NK-92 (cell line): Measurements from ENCODE around the gene PCDHGB5.
"Not testable (repeated sequence)": the region's sequence is repeated elsewhere in the genome, so short reads cannot be mapped to it uniquely, and the experiment has no call there.

Source experiments
- DNase-seq: peaks from one replicate; lab custom pipeline; 2025; ENCODE audit not compliant: unreplicated experiment; lab: John Stamatoyannopoulos, UW

The PCDHGB5 gene

GRCh38 chr5:141409598-141410306 lies 12.0 kb downstream of the PCDHGB5 start:
- no peak for DNase-seq

- DNase-seq = no peak
These were observed 13.8 kb downstream of the PCDHGB5 start for GRCh38 chr5:141411575-141411974.

- no peak for DNase-seq
These were observed 15.2 kb downstream of the PCDHGB5 start, which contains the start of gene PCDHGA10 for GRCh38 chr5:141412854-141413539. Gene PCDHGA10, plus strand, starts transcription at chr5:141412987. Its CDS starts 189 bp downstream, at chr5:141413176.

- DNase-seq = no peak
These were observed 15.9 kb downstream of the PCDHGB5 start for GRCh38 chr5:141413540-141414069.

- DNase-seq = not testable (repeated sequence)
These were observed 17.0 kb downstream of the PCDHGB5 start for GRCh38 chr5:141414548-141415274.

- DNase-seq = not testable (repeated sequence)
These were observed 17.5 kb downstream of the PCDHGB5 start for GRCh38 chr5:141415275-141415618.

- not testable (repeated sequence) for DNase-seq
These were observed 19.9 kb downstream of the PCDHGB5 start, which contains the start of gene PCDHGB7 for GRCh38 chr5:141417494-141418172. Gene PCDHGB7, plus strand, starts transcription at chr5:141417677. Its CDS starts 183 bp downstream, at chr5:141417860.

GRCh38 chr5:141419074-141419880 lies 21.5 kb downstream of the PCDHGB5 start:
- no peak for DNase-seq

GRCh38 chr5:141420855-141421488 lies 23.2 kb downstream of the PCDHGB5 start, which contains the start of gene PCDHGA11:
Gene PCDHGA11, plus strand, starts transcription at chr5:141421051. Its CDS starts 177 bp downstream, at chr5:141421228.
- no peak for DNase-seq

- no peak for DNase-seq
These were observed 23.7 kb downstream of the PCDHGB5 start for GRCh38 chr5:141421489-141421855.

- DNase-seq = no peak
These were observed 25.1 kb downstream of the PCDHGB5 start for GRCh38 chr5:141422742-141423291.

GRCh38 chr5:141427783-141428426 lies 30.2 kb downstream of the PCDHGB5 start:
- DNase-seq = no peak

- DNase-seq = no peak
These were observed 32.8 kb downstream of the PCDHGB5 start, which contains the start of gene PCDHGA12 for GRCh38 chr5:141430332-141431113. Gene PCDHGA12, plus strand, starts transcription at chr5:141430507. Its CDS starts 253 bp downstream, at chr5:141430760.

- DNase-seq = no peak
These were observed 33.5 kb downstream of the PCDHGB5 start for GRCh38 chr5:141431286-141431685.

- not testable (repeated sequence) for DNase-seq
These were observed 34.6 kb downstream of the PCDHGB5 start for GRCh38 chr5:141432308-141432707.

GRCh38 chr5:141432726-141433125 lies 35.0 kb downstream of the PCDHGB5 start:
- DNase-seq = not testable (repeated sequence)

GRCh38 chr5:141434006-141434405 lies 36.3 kb downstream of the PCDHGB5 start:
- no peak for DNase-seq

GRCh38 chr5:141437221-141437620 lies 39.5 kb downstream of the PCDHGB5 start:
- DNase-seq = no peak
